Loucy (cell line): ENCODE measurements around the gene OGFOD2.

Experiments used
- H2AFZ ChIP-seq: fragments of 200-600 bp; sonication (generic); 2 replicates; pipeline ENCODE4 v1.6.0; 2016; ENCODE audit warnings: antibody characterized with exemption, mild to moderate bottlenecking, low read length, moderate library complexity
- H3F3A ChIP-seq: fragments of 200-600 bp; 2 replicates; pipeline ENCODE4 v1.6.0; 2016; ENCODE audit warnings: antibody characterized with exemption, low read depth, mild to moderate bottlenecking
- H3K27me3 ChIP-seq: fragments of 200-600 bp; sonication (generic); 2 replicates; pipeline ENCODE4 v1.6.1; 2014; ENCODE audit warnings: low read length, mild to moderate bottlenecking; ENCODE audit not compliant: insufficient read depth, poor library complexity, severe bottlenecking
- H3K36me3 ChIP-seq: fragments of 200-600 bp; sonication (generic); 2 replicates; pipeline ENCODE4 v1.6.1; 2016; ENCODE audit warnings: low read length; ENCODE audit not compliant: insufficient read depth
- H3K4me1 ChIP-seq: fragments of 200-600 bp; sonication (generic); 2 replicates; pipeline ENCODE4 v1.5.1; 2014; ENCODE audit warnings: low read length, mild to moderate bottlenecking; ENCODE audit not compliant: insufficient read depth, poor library complexity, severe bottlenecking
- H3K4me2 ChIP-seq: fragments of 200-600 bp; sonication (generic); 2 replicates; pipeline ENCODE4 v1.6.0; 2014; ENCODE audit warnings: antibody characterized with exemption, low read length, low read depth, mild to moderate bottlenecking; ENCODE audit not compliant: poor library complexity, severe bottlenecking
- H3K4me3 ChIP-seq: fragments of 200-600 bp; sonication (generic); 2 replicates; pipeline ENCODE4 v1.5.1; 2014; ENCODE audit warnings: low read length, mild to moderate bottlenecking, mixed read lengths; ENCODE audit not compliant: poor library complexity, severe bottlenecking
- H3K79me2 ChIP-seq: fragments of 200-600 bp; sonication (generic); 2 replicates; pipeline ENCODE4 v1.6.1; 2014; ENCODE audit warnings: low read length; ENCODE audit not compliant: insufficient read depth
- H3K9ac ChIP-seq: fragments of 200-600 bp; sonication (generic); 2 replicates; pipeline ENCODE4 v1.6.0; 2014; ENCODE audit warnings: mild to moderate bottlenecking, low read depth, low read length, moderate library complexity; ENCODE audit not compliant: poor library complexity, severe bottlenecking
- H3K9me2 ChIP-seq: fragments of 200-600 bp; sonication (generic); replicated peaks from 2 replicates; pipeline ENCODE4 v1.6.1; 2016; ENCODE audit warnings: low read depth, low read length, mixed read lengths
- H3K9me3 ChIP-seq: fragments of 200-600 bp; sonication (generic); 2 replicates; pipeline ENCODE4 v1.6.1; 2014; ENCODE audit warnings: mild to moderate bottlenecking, antibody characterized with exemption, low read length, low read depth; ENCODE audit not compliant: insufficient read depth
- H4K20me1 ChIP-seq: fragments of 200-600 bp; sonication (generic); 2 replicates; pipeline ENCODE4 v1.6.0; 2014; ENCODE audit warnings: antibody characterized with exemption, low read length, mild to moderate bottlenecking; ENCODE audit not compliant: insufficient read depth, poor library complexity, severe bottlenecking
- EZH2phosphoT487 ChIP-seq: fragments of 200-600 bp; IDR thresholded peaks from 2 replicates; pipeline ENCODE4 v1.6.1; 2018; ENCODE audit warnings: antibody characterized with exemption, mild to moderate bottlenecking, moderate library complexity, borderline replicate concordance
- TF ChIP-seq, protein P1 (sequence below): fragments of 200-600 bp; sonication (generic); conservative IDR thresholded peaks from 2 replicates; pipeline ENCODE4 v1.5.1; 2014; ENCODE audit warnings: mild to moderate bottlenecking, antibody characterized with exemption, low read length

The OGFOD2 gene

DNA sequence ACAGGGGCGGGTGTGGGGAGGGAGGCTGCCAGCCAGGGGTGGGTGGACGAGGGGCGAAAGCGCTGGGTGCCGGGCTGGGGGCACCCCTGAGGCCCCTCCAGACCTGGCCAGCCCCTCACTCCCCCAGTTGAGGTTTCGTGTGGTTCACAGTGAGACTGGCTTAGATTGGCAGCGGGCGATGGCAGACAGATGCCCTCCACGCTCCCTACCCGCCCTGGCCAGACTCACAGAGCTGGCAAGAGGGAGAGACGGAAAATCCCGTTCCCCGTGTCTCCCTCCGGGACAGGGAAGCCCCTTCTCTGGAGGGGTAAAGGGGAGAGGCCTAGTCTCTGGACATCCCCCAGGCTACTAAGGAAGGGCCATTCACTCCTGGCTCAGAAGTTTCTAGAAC, 45.9 kb upstream of the OGFOD2 start:
- H3K36me3 ChIP-seq = no peaks in the 10 kb centered on the region
- no peak overlapping the region for H2AFZ ChIP-seq
- TF ChIP-seq EZH2phosphoT487 = no peak
- TF ChIP-seq, protein P1, sequence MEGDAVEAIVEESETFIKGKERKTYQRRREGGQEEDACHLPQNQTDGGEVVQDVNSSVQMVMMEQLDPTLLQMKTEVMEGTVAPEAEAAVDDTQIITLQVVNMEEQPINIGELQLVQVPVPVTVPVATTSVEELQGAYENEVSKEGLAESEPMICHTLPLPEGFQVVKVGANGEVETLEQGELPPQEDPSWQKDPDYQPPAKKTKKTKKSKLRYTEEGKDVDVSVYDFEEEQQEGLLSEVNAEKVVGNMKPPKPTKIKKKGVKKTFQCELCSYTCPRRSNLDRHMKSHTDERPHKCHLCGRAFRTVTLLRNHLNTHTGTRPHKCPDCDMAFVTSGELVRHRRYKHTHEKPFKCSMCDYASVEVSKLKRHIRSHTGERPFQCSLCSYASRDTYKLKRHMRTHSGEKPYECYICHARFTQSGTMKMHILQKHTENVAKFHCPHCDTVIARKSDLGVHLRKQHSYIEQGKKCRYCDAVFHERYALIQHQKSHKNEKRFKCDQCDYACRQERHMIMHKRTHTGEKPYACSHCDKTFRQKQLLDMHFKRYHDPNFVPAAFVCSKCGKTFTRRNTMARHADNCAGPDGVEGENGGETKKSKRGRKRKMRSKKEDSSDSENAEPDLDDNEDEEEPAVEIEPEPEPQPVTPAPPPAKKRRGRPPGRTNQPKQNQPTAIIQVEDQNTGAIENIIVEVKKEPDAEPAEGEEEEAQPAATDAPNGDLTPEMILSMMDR = no peak
- no peaks in the 10 kb centered on the region for H3K79me2 ChIP-seq
- H3K9me3 ChIP-seq = no peaks in the 10 kb centered on the region
- H3K4me3 ChIP-seq = no peak overlapping the region
- no peaks in the 10 kb centered on the region for H3K9me2 ChIP-seq
- H4K20me1 ChIP-seq = no peaks in the 10 kb centered on the region
- no peak overlapping the region for H3K9ac ChIP-seq
- no peak overlapping the region for H3K4me2 ChIP-seq
- no peaks in the 10 kb centered on the region for H3K27me3 ChIP-seq
- peaks cover 7% of the 10 kb centered on the region for H3K4me1 ChIP-seq
- no peaks in the 10 kb centered on the region for H3F3A ChIP-seq

DNA sequence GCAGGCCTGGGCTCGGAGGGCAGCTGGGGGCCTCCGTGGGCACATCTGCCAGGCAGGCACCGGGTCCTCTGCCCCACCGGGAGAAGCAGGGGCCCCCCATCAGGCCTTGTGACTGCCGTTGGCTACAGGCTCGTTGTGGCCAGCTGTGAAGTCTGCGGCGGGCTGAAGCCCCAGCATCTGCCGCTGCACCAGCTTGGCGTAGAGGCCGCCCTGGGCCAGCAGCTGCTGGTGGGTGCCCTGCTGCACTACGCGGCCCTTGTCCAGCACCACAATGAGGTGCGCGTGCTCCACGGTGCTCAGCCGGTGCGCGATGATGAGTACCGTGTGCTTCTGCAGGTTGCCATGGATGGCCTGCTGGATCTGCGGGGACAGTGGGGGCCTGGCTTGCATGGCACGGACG, 45.2 kb upstream of the OGFOD2 start:
- no peaks in the 10 kb centered on the region for H3F3A ChIP-seq
- H2AFZ ChIP-seq = no peak overlapping the region

DNA sequence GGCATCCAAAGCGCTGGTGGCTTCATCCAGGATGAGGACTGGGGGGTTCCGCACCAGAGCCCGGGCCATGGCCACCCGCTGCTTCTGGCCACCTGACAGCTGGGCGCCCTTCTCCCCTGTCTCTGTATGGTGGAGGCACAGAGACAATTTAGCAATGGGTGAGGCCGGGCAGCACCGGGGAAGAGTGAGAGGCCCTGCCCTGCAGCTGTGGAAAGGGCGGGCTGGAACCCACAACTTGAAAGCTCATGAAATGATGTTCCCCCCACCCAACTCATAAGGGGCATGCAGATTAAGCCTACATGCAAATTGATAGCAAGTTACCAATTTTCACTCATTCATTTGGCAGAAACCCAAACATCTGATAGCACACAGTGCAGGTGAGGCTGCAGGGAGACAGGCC, 42.8 kb upstream of the OGFOD2 start:
- Histone ChIP-seq H3K79me2 (no peaks in the 10 kb centered on the region), H3K27me3 (no peaks in the 10 kb centered on the region), H3K4me2 (no peak overlapping the region), H3K9me2 (no peaks in the 10 kb centered on the region), H3K36me3 (no peaks in the 10 kb centered on the region), H3K9ac (no peak overlapping the region), H3K4me1 (peaks cover 7% of the 10 kb centered on the region), H3K9me3 (no peaks in the 10 kb centered on the region), H2AFZ (no peak overlapping the region), H3K4me3 (no peak overlapping the region), H4K20me1 (no peaks in the 10 kb centered on the region), H3F3A (no peaks in the 10 kb centered on the region)
- TF ChIP-seq, protein P1 = no peak

More for the DNA sequence above, 45.2 kb upstream of the OGFOD2 start:
- Histone ChIP-seq H3K4me3 (no peak overlapping the region), H3K79me2 (no peaks in the 10 kb centered on the region), H3K9ac (no peak overlapping the region), H4K20me1 (no peaks in the 10 kb centered on the region), H3K36me3 (no peaks in the 10 kb centered on the region), H3K4me1 (peaks cover 7% of the 10 kb centered on the region), H3K9me2 (no peaks in the 10 kb centered on the region), H3K27me3 (no peaks in the 10 kb centered on the region), H3K9me3 (no peaks in the 10 kb centered on the region), H3K4me2 (no peak overlapping the region)
- no peak for TF ChIP-seq EZH2phosphoT487
- TF ChIP-seq, protein P1 = no peak
